ENCODE data around the gene MAD1L1. TPM values are rescaled to one million over a fixed set of nuclear protein-coding genes. Genes with fewer than 3 reads are reported as not detected.

Gene MAD1L1
- total RNA-seq, 4 donors from 2014 or later: 8.0 to 52.7 (median 26.7) TPM

DNA sequence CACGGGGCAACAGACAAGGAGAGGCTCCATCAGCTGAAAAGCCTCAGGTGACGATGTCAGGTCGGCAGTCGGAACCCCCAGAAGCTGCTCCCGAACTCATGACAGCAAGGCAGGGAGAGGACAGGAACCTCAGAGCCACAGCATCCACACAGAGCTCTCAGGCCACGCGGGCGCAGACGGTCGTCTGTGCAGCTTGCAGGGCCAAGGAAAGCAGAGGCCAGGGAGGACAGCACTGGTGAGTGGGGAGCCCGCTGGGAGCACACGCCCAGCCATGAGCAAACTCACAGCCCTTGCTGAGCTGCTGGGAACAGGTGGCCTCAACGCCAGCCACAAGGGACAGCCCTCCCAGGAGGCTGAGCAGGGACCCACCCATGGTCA is 138.9 kb downstream of the MAD1L1 start:
- Histone ChIP-seq H3K36me3 (no peaks in the 10 kb centered on the region), H3K4me3 (no peak overlapping the region), H3K27me3 (no peaks in the 10 kb centered on the region), H3K9me3 (no peaks in the 10 kb centered on the region), H3K4me1 (no peaks in the 10 kb centered on the region), H3K27ac (no peak overlapping the region)
- 98% methylated on average over 8 of the region's 13 CpGs; no CpG with 5 or more reads in 1 of the 2 donors for WGBS, 2 donors (ENCODE audit: low coverage in 1 of 2)
- intact Hi-C loops (cut with DNase I; ENCODE audit: low total_unique reads): no loop called here
- DNase-seq: no peak
- in situ Hi-C loops (cut with MboI; ENCODE audit: low pct_ligation_motif_present in 1 of 4, low pct_unique_long_range_greater_than_20kb in 1 of 4, low sequenced_read_pairs in 3 of 4): no loop called here
- no peak for TF ChIP-seq POLR2AphosphoS5 (IDR thresholded peaks at IDR 0.05)
- TF ChIP-seq EP300 (IDR thresholded peaks at IDR 0.05; ENCODE audit: low read depth): no peak
- TF ChIP-seq, protein P1, sequence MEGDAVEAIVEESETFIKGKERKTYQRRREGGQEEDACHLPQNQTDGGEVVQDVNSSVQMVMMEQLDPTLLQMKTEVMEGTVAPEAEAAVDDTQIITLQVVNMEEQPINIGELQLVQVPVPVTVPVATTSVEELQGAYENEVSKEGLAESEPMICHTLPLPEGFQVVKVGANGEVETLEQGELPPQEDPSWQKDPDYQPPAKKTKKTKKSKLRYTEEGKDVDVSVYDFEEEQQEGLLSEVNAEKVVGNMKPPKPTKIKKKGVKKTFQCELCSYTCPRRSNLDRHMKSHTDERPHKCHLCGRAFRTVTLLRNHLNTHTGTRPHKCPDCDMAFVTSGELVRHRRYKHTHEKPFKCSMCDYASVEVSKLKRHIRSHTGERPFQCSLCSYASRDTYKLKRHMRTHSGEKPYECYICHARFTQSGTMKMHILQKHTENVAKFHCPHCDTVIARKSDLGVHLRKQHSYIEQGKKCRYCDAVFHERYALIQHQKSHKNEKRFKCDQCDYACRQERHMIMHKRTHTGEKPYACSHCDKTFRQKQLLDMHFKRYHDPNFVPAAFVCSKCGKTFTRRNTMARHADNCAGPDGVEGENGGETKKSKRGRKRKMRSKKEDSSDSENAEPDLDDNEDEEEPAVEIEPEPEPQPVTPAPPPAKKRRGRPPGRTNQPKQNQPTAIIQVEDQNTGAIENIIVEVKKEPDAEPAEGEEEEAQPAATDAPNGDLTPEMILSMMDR (IDR thresholded peaks at IDR 0.05): no peak
- no peak for TF ChIP-seq POLR2A (IDR thresholded peaks at IDR 0.05)

DNA sequence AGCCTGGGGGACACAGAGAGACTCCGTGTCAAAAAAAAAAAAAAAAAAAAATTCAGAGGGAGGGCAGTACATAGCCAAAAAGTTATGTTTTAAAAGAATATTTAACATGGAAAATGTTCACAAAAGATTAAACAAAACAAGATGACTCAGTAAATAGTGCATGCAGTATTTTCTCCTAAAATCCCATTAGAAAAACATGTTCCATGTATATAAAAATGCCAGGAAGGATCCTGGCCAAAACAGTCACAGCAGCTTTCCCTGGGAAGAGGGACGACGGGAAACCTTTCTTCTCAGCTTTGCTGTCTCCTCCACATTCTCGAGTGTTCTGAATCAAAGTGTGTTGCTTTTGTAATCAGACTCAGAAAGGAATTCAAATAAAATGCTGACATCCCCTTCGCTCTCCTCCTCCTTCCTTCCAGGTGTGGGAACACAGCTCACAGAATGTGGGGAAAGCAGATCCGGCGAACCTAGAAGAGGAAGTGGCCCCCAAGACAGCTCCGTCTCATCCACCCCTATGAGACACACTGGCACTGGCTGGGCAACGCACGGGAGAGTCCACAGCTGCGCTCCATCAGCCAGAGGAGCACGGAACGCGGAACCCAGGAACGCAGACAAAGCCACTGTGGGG is 139.4 kb downstream of the MAD1L1 start:
- no peak for DNase-seq
- no peak overlapping the region for H3K4me3 ChIP-seq
- WGBS, 2 donors (ENCODE audit: low coverage in 1 of 2): 86 to 91% methylated on average over 3 to 15 of the region's 15 CpGs
- no peaks in the 10 kb centered on the region for H3K36me3 ChIP-seq
- intact Hi-C loops (cut with DNase I; ENCODE audit: low total_unique reads) (no loop called here), in situ Hi-C loops (cut with MboI; ENCODE audit: low pct_ligation_motif_present in 1 of 4, low pct_unique_long_range_greater_than_20kb in 1 of 4, low sequenced_read_pairs in 3 of 4) (no loop called here)
- no peaks in the 10 kb centered on the region for H3K27me3 ChIP-seq
- no peak overlapping the region for H3K27ac ChIP-seq
- no peaks in the 10 kb centered on the region for H3K9me3 ChIP-seq
- H3K4me1 ChIP-seq: no peaks in the 10 kb centered on the region
- no peak for TF ChIP-seq POLR2A (IDR thresholded peaks at IDR 0.05)

DNA sequence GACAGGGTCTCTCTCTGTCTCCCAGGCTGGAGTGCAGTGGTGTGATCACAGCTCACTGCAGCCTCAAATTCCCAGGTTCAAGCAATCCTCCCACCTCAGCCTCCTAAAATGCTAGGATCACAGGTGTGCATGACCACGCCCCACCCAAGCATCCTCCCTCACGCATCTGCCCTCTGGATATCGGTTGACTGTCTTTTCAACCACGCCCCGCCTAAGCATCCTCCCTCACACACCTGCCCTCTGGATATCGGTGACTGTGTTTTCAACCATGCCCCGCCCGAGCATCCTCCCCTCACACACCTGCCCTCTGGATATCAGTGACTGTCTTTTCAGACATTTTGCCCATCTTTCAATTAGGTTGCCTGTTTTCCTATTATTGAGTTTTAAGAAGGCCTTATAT is 140.5 kb downstream of the MAD1L1 start:
- intact Hi-C loops (cut with DNase I; ENCODE audit: low total_unique reads): no loop called here
- in situ Hi-C loops (cut with MboI; ENCODE audit: low pct_ligation_motif_present in 1 of 4, low pct_unique_long_range_greater_than_20kb in 1 of 4, low sequenced_read_pairs in 3 of 4): no loop called here
- no peak for TF ChIP-seq POLR2A (IDR thresholded peaks at IDR 0.05)
- TF ChIP-seq, protein P1 (IDR thresholded peaks at IDR 0.05): no peak
- Histone ChIP-seq H3K36me3 (no peaks in the 10 kb centered on the region), H3K27me3 (no peaks in the 10 kb centered on the region), H3K27ac (no peak overlapping the region), H3K9me3 (no peaks in the 10 kb centered on the region), H3K4me1 (no peaks in the 10 kb centered on the region), H3K4me3 (no peak overlapping the region)
- no peak for DNase-seq
- 80 to 96% methylated on average over 2 to 8 of the region's 8 CpGs for WGBS, 2 donors (ENCODE audit: low coverage in 1 of 2)

DNA sequence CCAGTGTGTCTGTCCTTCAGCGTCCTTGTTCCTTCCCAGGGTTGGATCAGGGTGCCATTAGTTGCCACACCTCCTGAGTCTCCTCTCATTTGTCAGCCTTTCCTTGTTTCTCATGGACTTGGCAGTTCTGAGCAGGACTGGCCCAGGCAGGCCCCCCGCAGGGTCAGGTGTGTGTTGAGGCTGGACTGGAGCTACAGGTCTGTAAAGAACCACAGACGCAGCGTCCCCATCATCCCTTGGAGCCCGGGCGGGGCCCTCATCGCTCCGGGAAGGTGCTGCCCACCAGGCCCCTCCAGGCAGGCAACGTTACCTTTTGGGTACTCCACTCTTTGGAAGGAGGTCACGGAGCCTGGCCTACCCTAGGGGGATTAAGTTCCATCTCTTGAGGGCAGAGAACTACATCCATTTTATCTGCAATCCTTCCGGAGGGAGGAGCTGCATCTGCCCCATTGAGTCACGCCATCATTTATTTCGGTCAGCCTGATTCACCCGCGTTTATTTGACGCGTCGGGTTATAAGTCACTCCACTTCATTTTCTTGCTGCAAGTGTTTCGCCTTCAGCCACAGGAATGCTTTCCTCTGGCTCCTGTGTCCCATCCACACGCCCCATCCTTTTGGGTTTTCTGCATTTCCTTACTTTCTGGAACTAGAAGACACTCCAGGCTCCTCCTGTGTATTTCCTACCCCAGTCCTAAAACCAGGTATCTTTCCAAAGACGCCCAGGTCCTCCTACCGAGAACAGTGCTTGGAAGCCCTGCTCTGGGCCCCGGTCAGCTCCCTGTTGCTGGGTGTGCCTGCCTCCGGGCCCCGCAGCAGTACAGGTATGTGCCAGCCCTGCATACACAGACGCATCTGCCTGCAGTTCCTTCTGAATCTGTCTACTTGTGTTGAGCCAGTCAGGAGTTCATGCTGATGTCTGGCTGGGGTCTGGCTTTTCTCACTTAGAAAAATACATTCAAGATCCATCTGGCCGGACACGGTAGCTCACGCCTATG is 141.9 kb downstream of the MAD1L1 start:
- WGBS, 2 donors (ENCODE audit: low coverage in 1 of 2): 94 to 100% methylated on average over 4 to 29 of the region's 29 CpGs
- no peak overlapping the region for H3K4me3 ChIP-seq
- no peak for TF ChIP-seq POLR2AphosphoS5 (IDR thresholded peaks at IDR 0.05)
- no peaks in the 10 kb centered on the region for H3K36me3 ChIP-seq
- no peaks in the 10 kb centered on the region for H3K9me3 ChIP-seq
- H3K4me1 ChIP-seq: no peaks in the 10 kb centered on the region
- intact Hi-C loops (cut with DNase I; ENCODE audit: low total_unique reads): no loop called here
- in situ Hi-C loops (cut with MboI; ENCODE audit: low pct_ligation_motif_present in 1 of 4, low pct_unique_long_range_greater_than_20kb in 1 of 4, low sequenced_read_pairs in 3 of 4): no loop called here
- no peak for DNase-seq
- H3K27ac ChIP-seq: no peak overlapping the region
- no peaks in the 10 kb centered on the region for H3K27me3 ChIP-seq

DNA sequence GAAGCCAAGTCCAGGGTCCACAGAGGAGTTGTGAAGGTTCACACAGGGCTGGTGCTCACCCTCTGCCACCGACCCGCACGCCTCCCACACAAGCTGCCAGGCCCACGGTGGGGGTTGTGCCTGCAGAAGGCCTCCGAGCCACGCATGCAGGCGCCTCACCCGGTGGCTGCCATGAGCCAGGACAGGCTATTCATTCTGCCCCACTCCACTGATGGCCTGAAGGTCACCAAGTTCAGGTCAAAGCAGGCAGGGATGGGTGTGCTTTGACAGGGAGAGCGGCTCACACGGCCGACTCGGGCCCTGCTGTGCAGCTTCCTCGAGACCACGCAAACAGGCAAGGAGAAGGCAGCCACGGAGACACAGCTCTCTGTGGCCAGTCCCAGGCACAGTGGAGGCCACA is 143.9 kb downstream of the MAD1L1 start:
- H3K36me3 ChIP-seq: no peaks in the 10 kb centered on the region
- no peak overlapping the region for H3K27ac ChIP-seq
- TF ChIP-seq, protein P1 (IDR thresholded peaks at IDR 0.05): no peak
- TF ChIP-seq POLR2AphosphoS5 (IDR thresholded peaks at IDR 0.05) (no peak), EP300 (IDR thresholded peaks at IDR 0.05; ENCODE audit: low read depth) (no peak), POLR2A (IDR thresholded peaks at IDR 0.05) (no peak)
- H3K27me3 ChIP-seq: no peaks in the 10 kb centered on the region
- intact Hi-C loops (cut with DNase I; ENCODE audit: low total_unique reads) (no loop called here), in situ Hi-C loops (cut with MboI; ENCODE audit: low pct_ligation_motif_present in 1 of 4, low pct_unique_long_range_greater_than_20kb in 1 of 4, low sequenced_read_pairs in 3 of 4) (no loop called here)
- H3K4me1 ChIP-seq: no peaks in the 10 kb centered on the region
- 95% methylated on average over 15 of the region's 15 CpGs; no CpG with 5 or more reads in 1 of the 2 donors for WGBS, 2 donors (ENCODE audit: low coverage in 1 of 2)
- no peaks in the 10 kb centered on the region for H3K9me3 ChIP-seq
- H3K4me3 ChIP-seq: no peak overlapping the region
- no peak for DNase-seq
